Small intestine (tissue), 7 donors: Measurements from ENCODE around the gene KRT84. TPM values are rescaled to one million over a fixed set of nuclear protein-coding genes. Genes with fewer than 3 reads are reported as not detected.

Experiments
- DNase-seq, 2 donors: peaks; one replicate each; pipeline versions ENCODE4 v3.0.0 to v3.0.0-alpha.2; 2013
- FAIRE-seq: peaks from 2 replicates; lab custom pipeline; 2012; peaks lifted over from hg19 to GRCh38; lab: Jason Lieb, UNC
- H3K27ac ChIP-seq, 3 donors: one replicate each; pipeline ENCODE4 v1.5.1; 2013; ENCODE audit warnings: low read length in 2 of 3, mild to moderate bottlenecking in 2 of 3, control low read depth in 1 of 3, inconsistent platforms in 1 of 3, low read depth in 1 of 3, moderate library complexity in 1 of 3
- H3K27me3 ChIP-seq, 3 donors: one replicate each; pipeline ENCODE4 v1.6.1; 2013; ENCODE audit warnings: low read length in 3 of 3, inconsistent platforms in 1 of 3; ENCODE audit not compliant: control insufficient read depth in 3 of 3, insufficient read depth in 3 of 3
- H3K36me3 ChIP-seq, 3 donors: one replicate each; pipeline ENCODE4 v1.6.1; 2013; ENCODE audit warnings: low read length in 3 of 3, inconsistent platforms in 1 of 3, low read depth in 1 of 3, mild to moderate bottlenecking in 1 of 3, moderate library complexity in 1 of 3; ENCODE audit not compliant: control insufficient read depth in 3 of 3, insufficient read depth in 2 of 3
- H3K4me1 ChIP-seq, 3 donors: one replicate each; pipeline ENCODE4 v1.6.1; 2013; ENCODE audit warnings: low read length in 2 of 3, inconsistent platforms in 1 of 3, low read depth in 1 of 3, mild to moderate bottlenecking in 1 of 3, moderate library complexity in 1 of 3; ENCODE audit not compliant: control insufficient read depth in 3 of 3, insufficient read depth in 2 of 3
- H3K4me3 ChIP-seq, 3 donors: one replicate each; pipeline ENCODE4 v1.5.1; 2013; ENCODE audit warnings: low read length in 3 of 3, control low read depth in 1 of 3, inconsistent platforms in 1 of 3, low read depth in 1 of 3, mild to moderate bottlenecking in 1 of 3, moderate library complexity in 1 of 3
- H3K9me3 ChIP-seq, 2 donors: one replicate each; pipeline ENCODE4 v1.6.1; 2013; ENCODE audit warnings: low read depth in 1 of 2, low read length in 1 of 2; ENCODE audit not compliant: control insufficient read depth in 2 of 2, insufficient read depth in 1 of 2
- WGBS, 3 donors: extraction: QIAGEN DNeasy Blood & Tissue Kit; methylation state at CpG; one replicate each; pipeline ENCODE4 v1.1.7; 2013; 5-methylcytosine and 5-hydroxymethylcytosine counted together
- polyA plus RNA-seq, 4 donors: library from polyadenylated mRNA; stranded (reverse) in 3 of 4; unstranded in 1 of 4; fragments of 200-250 nt in 3 of 4; fragments of 120-200 nt in 1 of 4; gene quantifications; one replicate each; pipeline versions ENCODE4 v1.2.1 to v1.2.3, GENCODE V29; 2013
- donor health status: healthy with polysubstance abuse.
- donor health status: control.
- donor health status: control.
- donor health status: Bipolar disorder and iron deficiency.
- donor health status: healthy.

The KRT84 gene
- polyA plus RNA-seq, 4 donors: not detected

GRCh38 chr12:52364901-52365489, 20.5 kb downstream of the KRT84 start:
- no peaks in the 10 kb centered on the region for H3K9me3 ChIP-seq
- 73 to 82% (median 80%) methylated on average over 14 of the region's 14 CpGs for WGBS, 3 donors

GRCh38 chr12:52364061-52364460, 21.4 kb downstream of the KRT84 start:
- Histone ChIP-seq H3K27me3 (peaks cover 0 to 5% (median 0%) of the 10 kb centered on the region in 3 donors), H3K4me1 (no peaks in the 10 kb centered on the region), H3K27ac (no peak overlapping the region), H3K36me3 (no peaks in the 10 kb centered on the region), H3K9me3 (no peaks in the 10 kb centered on the region), H3K4me3 (no peak overlapping the region)
- no peak for FAIRE-seq
- WGBS, 3 donors: 78 to 82% (median 81%) methylated on average over 7 of the region's 7 CpGs
- DNase-seq: no peak

More at GRCh38 chr12:52364901-52365489, 20.5 kb downstream of the KRT84 start:
- no peak overlapping the region for H3K4me3 ChIP-seq
- no peak overlapping the region for H3K27ac ChIP-seq
- DNase-seq (no peak), FAIRE-seq (no peak)
- peaks cover 0 to 8% (median 0%) of the 10 kb centered on the region in 3 donors for H3K27me3 ChIP-seq
- no peaks in the 10 kb centered on the region for H3K4me1 ChIP-seq
- no peaks in the 10 kb centered on the region for H3K36me3 ChIP-seq

GRCh38 chr12:52363111-52363679, 22.3 kb downstream of the KRT84 start:
- Histone ChIP-seq H3K4me3 (no peak overlapping the region), H3K27ac (no peak overlapping the region), H3K9me3 (no peaks in the 10 kb centered on the region), H3K4me1 (no peaks in the 10 kb centered on the region), H3K27me3 (peaks cover 0 to 3% (median 0%) of the 10 kb centered on the region in 3 donors), H3K36me3 (no peaks in the 10 kb centered on the region)
- no peak for FAIRE-seq
- DNase-seq: no peak
- WGBS, 3 donors: 83 to 89% (median 88%) methylated on average over 12 of the region's 12 CpGs

- no peaks in the 10 kb centered on the region for H3K9me3 ChIP-seq
- H3K4me3 ChIP-seq: no peak overlapping the region
- DNase-seq (no peak), FAIRE-seq (no peak)
- no peaks in the 10 kb centered on the region for H3K4me1 ChIP-seq
- no peaks in the 10 kb centered on the region for H3K27me3 ChIP-seq
- 81 to 84% (median 82%) methylated on average over 11 of the region's 11 CpGs for WGBS, 3 donors
- H3K27ac ChIP-seq: no peak overlapping the region
- H3K36me3 ChIP-seq: no peaks in the 10 kb centered on the region
Measured at GRCh38 chr12:52362118-52362726, 23.2 kb downstream of the KRT84 start.

GRCh38 chr12:52361553-52361952, 23.9 kb downstream of the KRT84 start:
- H3K27ac ChIP-seq: no peak overlapping the region
- H3K27me3 ChIP-seq: no peaks in the 10 kb centered on the region
- 88 to 95% (median 89%) methylated on average over 1 of the region's 1 CpG for WGBS, 3 donors
- FAIRE-seq (no peak), DNase-seq (no peak)
- H3K4me1 ChIP-seq: no peaks in the 10 kb centered on the region
- H3K9me3 ChIP-seq: no peaks in the 10 kb centered on the region
- no peak overlapping the region for H3K4me3 ChIP-seq
- H3K36me3 ChIP-seq: no peaks in the 10 kb centered on the region

- no peaks in the 10 kb centered on the region for H3K27me3 ChIP-seq
- no peaks in the 10 kb centered on the region for H3K36me3 ChIP-seq
- H3K27ac ChIP-seq: no peak overlapping the region
- FAIRE-seq: no peak
- no peak for DNase-seq
- no peaks in the 10 kb centered on the region for H3K4me1 ChIP-seq
- 46 to 78% (median 51%) methylated on average over 12 to 13 of the region's 13 CpGs for WGBS, 3 donors
- H3K4me3 ChIP-seq: no peak overlapping the region
- no peaks in the 10 kb centered on the region for H3K9me3 ChIP-seq
Measured at GRCh38 chr12:52360663-52361271, 24.7 kb downstream of the KRT84 start.

- WGBS, 3 donors: 83 to 92% (median 87%) methylated on average over 7 of the region's 7 CpGs
- DNase-seq: no peak
- Histone ChIP-seq H3K27me3 (no peaks in the 10 kb centered on the region), H3K36me3 (no peaks in the 10 kb centered on the region), H3K4me3 (no peak overlapping the region), H3K27ac (no peak overlapping the region), H3K9me3 (no peaks in the 10 kb centered on the region), H3K4me1 (no peaks in the 10 kb centered on the region)
- FAIRE-seq: no peak
Measured at GRCh38 chr12:52360106-52360662, 25.3 kb downstream of the KRT84 start.

GRCh38 chr12:52359621-52360061, 25.8 kb downstream of the KRT84 start:
- Histone ChIP-seq H3K4me3 (no peak overlapping the region), H3K27me3 (peaks cover 0 to 3% (median 0%) of the 10 kb centered on the region in 3 donors), H3K9me3 (no peaks in the 10 kb centered on the region), H3K4me1 (no peaks in the 10 kb centered on the region), H3K27ac (no peak overlapping the region), H3K36me3 (no peaks in the 10 kb centered on the region)
- DNase-seq (no peak), FAIRE-seq (no peak)
- WGBS, 3 donors: 78 to 85% (median 82%) methylated on average over 5 of the region's 5 CpGs
